GM21515 (cell line): ENCODE results near the gene C1orf21.
"Not testable (repeated sequence)": the region's sequence is repeated elsewhere in the genome, so short reads cannot be mapped to it uniquely, and the experiment has no call there.

Source experiments
- ATAC-seq: cut with Tn5 transposase; IDR thresholded peaks from one replicate; pipeline ENCODE4 v1.9.1; 2021; ENCODE audit not compliant: unreplicated experiment

The C1orf21 gene

DNA sequence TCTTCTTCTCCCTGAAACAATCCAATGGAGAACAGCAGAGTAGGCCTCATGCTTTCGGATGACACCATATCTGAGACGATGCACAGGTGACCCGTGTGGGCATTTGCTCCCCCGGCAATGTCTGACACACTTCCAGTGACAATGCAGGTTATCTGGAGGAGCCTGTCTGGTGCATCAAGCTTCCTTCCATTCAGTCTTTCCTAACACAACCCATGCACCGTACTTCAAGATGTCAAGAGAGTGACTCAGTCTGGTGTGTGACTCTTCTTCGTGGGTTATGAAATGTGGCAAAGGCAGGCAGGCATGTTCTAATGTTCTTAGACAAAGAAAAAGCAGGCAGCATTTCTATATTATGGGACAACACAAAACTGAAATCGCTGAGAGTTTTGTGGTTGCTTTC lies 208.8 kb downstream of the C1orf21 start:
- ATAC-seq: no peak

DNA sequence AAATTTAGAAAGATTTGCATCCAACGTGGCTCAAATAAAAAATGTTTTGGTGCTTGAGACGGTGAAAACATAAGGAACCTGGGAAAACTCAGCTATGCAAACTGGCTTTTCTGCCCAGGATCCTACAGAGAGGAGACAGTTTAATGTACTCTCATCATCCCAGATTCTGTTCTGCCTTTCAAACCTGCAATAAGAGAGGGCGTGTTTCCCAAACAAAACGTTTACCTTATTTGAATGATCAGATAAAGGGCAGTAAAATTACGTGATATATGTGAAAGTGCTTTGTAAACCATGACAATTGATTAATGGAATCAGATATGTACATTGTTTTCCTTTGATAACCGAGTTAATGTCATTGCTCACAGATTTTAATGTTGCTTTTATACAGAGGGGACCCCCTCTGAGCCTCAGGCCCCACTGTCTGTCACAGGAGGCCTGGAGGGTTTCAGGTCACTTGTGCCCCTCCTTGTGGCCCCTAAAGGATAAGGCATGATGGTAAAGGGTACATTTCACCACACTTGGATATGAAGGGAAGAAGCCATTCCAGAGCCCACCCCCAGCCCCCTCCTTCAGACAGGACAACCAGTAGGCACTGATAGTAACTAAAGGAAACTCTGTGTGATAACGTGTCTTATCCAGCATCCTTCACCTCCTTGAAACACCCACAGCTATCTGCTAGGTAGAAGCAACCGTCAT lies 210.3 kb downstream of the C1orf21 start:
- no peak for ATAC-seq

DNA sequence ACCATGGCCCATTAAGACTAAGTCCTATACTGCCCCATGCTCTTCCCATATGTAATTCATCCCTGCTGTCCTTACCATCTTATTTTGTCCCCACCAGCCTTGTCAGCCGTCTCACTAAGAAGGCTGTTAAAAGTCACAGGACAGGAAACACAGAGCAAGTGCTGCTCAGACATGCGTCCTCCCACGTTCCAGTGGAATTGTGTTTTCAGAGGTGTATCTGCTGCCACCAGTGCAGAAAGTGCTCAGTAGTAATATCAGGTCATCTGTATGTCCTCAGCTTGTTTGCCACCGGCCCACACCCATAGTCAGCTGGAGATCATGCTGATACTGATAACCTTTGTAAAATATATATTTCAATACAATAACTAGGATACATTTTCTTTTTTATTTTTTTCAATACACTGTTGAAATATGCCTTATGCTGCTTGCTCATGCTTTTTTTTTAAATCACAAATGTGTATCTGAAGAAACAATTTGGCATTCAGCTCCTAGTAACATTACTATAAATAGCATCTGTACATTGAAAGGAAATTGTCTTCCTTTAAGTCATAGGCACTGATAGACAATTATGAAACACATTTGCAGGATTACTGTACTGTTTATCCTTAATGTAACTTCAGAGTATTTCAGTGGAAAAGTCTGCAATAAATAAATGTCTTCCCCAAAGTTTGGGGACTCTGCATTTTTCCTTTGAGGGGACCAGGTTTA lies 211.0 kb downstream of the C1orf21 start:
- no peak for ATAC-seq

DNA sequence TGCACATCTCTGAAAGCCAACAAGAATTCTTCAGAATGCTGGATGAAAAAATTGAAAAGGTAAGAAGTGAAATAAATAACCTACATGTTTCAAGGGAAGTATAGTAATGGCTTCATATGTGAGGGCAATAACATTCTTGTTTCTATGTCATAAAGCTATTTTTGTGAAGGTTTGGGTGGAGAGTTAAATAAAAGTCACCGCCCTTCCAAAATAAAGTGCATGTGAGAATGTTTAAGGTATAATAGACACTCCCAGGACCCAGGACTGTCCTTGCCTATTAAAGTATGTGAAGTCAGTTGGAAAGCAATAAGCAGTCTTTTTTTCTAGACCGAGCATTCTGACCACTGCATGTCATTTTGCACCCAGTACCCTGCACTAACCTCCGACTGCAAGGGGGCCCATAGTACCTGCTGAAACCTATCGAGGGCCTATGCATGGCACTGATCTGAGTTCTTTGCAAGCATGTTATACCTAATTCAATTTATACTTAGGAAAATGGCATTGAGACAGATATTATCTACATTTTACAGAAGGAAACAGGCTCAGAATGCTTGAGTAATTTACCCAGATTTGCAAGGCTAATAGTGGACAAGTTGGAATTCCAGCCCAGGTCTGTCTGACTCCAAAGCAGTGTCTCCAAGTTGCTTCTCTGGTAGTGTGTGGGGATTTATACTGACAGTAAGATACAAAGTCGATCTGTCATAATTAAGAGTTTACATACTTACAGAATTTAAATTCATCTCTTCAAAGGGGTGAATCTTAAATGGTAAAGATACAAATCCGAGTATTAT lies 211.8 kb downstream of the C1orf21 start:
- ATAC-seq: no peak

DNA sequence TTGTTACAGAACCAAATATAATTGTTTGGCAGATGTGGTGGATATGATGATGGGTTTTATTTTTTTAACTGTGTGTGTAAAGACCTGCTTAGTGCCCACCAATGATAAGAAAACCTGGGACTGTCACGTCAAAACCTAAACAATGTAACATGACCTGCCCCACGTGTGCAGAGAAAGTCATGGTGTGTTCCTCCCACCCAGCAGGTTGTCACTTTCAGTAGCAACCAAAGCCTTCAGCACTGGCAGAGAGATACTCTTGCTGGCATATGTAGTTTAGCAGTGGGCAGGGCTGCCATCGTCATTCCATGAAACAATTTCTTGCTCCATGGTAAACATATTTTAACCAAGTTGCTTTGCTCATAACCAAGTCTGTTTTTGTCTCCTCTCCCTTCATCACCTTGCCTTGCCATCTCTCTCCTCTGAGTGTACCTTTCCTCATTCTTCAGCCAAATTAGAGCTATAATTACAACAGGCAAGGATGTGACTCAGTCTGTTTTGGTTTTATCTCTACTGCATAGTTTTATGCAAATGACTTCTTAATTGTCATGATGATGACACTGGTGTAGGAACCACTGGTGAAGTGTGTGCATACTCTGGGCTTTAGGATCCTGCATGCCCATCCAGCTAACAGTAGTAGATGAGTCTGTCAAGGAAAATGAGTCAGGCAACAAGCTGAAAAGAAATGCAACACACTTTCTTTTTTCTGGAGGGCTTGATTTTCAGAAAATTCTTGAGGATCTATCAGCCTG lies 217.5 kb downstream of the C1orf21 start:
- ATAC-seq: no peak

DNA sequence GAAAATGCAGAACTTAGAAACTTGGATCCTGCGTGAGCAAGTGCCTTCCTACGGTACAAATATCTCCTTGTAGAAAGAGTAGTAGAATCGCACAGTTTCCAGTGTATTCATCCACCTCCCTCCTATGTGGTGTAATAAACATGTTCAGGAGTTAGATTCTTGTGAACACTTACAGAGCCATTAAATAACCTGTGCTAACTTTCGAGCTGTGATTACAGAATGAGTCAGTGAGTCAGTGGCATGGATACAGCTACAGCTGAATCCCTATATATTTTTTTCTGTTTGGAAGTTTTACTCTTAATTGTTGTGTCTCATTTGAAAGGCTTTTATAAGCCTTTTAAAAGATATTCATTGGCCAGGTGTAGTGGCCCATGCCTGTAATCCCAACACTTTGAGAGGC lies 219.1 kb downstream of the C1orf21 start:
- no peak for ATAC-seq

DNA sequence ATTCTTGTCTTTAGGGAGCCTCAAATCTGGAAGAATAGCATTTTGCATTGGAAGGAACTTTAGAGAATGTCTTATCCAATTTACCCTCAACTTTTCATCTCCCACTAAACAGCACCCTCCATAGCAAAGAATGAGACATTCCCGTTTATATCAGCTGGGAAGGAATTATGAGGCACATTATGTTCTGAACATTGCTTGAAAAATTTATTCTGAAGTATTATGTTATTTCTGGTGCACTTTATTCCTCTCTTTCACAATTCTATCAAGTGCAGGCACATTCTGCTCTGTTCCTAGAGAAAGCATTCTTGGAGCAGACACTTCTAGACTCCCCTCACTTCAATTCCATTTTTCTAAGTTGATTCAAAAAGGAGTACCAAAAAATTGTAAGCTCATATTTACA lies 220.0 kb downstream of the C1orf21 start:
- no peak for ATAC-seq

DNA sequence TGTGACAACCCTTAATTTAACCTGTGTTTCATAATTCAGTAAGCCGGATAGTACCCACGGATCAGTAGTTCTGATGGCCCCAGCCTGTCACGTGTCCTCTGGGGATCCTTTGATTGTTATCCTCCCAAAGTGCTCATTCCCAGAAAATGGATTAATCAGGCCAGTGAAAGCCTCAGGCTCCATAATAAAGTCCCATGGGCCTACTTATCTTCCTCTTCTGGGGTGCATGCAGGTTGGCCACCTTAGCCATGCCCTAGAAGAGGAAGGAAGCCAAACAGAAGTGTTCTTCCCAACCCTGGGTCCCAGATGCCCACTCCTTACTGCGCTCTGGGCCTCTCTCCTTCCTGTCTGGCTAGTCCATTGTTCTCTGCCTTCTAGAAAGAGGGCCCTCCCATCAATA lies 221.8 kb downstream of the C1orf21 start:
- ATAC-seq: no peak

DNA sequence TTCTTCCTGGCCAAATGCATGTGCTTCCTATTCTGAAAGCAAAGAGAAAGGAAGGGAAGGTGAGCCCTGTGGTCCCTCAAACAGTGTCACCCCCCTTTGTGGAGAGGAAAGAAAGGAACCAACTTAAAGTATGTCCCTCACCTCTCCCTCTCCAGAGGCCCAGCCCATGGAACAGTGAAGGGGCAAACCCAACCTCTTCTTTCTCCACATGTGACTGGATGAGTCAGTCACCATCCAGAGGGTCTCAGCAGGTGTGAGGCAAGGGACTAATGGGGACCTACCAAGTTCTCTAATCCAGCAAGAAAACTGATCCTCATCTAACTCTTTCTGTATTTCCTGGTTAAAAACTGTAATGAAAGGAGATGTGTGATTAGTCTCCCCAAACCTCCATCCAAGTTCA lies 222.2 kb downstream of the C1orf21 start:
- ATAC-seq: no peak

DNA sequence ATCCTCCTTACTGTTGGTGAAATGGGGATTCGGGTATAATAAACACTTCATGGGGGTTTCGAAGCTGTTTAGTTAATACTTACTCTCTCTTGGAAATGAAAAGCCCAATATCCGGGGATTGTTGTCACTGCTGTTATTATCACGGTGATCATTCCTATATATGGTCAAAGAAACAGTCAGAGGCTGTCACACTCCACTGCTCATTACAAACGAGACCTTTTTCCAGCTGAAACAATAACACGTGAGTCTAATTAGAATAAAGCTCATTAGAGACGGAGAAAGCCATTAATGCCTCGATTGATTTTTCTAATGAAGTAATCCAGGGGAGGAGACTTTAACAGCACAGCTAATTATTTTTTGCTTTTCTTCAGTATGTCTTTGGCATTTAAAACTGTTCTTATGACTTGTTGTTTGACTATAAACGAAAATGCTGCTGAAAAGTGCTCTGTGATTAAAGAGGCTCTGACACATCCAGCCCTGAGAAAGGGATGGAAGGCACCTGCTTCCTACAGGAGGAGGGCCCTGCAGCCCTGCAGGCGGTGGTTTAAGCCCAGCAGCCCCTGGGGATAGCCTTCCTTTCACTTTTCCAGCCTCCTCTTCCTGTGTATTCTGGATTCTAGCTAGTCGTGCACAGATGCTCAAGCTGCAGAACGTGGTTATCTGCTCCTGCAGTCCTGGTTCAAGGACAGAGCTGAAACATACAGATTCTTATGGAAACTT lies 224.2 kb downstream of the C1orf21 start:
- ATAC-seq: no peak

DNA sequence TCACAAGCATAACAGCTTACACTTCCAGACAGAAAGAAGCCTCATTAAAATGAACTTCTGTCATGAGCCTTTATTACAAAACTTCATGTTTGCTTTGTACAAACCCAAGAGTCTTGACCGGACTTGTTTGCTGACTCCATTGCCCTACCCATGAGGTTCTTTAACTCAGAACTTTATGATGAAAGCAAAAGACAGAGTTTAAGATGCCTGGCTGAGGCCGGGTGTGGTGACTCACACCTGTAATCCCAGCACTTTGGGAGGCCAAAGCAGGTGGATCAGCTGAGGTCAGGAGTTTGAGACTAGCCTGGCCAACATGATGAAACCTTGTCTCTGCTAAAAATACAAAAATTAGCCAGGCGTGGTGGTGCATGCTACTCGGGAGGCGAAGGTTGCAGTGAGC lies 225.4 kb downstream of the C1orf21 start:
- not testable (repeated sequence) for ATAC-seq

DNA sequence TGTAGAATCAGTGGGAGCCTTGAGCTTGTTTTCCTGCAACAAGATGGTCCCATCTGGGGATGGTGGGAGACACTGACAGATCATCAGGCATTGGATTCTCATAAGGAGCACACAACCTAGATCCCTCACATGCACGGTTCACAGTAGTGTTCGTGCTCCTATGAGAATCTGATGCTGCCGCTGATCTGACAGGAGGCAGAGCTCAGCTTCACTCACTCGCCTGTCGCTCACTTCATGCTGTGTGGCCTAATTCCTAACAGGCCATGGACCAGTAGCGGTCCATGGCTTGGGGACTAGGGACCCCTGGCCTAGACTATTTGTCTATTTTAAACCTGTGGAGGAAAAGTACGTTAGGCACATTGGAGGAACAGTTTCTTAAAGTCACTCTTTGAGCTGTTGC lies 227.8 kb downstream of the C1orf21 start:
- no peak for ATAC-seq

DNA sequence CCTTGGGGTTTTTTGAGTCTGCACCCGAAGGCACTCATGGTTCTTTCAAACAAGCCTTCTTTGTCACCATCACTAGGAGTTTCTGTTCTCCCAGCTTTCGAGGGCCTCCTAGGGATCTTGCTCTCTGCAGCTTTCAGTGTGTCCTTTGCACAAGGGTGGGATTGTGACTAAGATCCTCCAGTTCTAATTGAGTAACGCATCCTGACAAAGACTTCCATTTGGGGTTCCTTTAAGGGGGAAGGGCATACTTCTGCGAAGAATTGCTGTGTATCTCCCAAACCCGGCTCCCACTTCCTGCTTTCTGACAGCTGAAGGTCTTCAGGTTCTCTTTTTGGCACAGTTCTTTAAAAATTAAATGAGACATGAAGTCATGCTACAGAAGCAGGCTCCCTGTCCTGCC lies 228.5 kb downstream of the C1orf21 start:
- ATAC-seq: no peak

DNA sequence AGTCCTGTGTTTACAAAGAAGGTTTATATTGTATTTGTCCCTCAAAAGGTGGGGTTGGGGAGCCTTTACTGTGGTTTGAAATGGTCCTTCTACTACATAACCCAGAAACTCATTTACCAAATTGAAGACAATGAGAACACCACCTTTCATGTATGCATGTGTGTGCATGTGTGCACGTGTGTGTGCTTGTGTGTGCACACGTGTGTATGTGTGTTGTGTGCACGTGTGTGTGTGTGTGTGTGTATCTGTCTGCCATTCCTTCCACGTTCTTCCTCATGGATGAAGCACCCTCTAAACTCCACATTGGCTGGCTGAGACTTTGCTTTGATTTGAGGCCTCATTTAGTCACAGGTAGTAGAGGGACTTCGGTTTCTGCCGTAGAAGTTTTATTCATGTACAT lies 229.7 kb downstream of the C1orf21 start:
- no peak for ATAC-seq

DNA sequence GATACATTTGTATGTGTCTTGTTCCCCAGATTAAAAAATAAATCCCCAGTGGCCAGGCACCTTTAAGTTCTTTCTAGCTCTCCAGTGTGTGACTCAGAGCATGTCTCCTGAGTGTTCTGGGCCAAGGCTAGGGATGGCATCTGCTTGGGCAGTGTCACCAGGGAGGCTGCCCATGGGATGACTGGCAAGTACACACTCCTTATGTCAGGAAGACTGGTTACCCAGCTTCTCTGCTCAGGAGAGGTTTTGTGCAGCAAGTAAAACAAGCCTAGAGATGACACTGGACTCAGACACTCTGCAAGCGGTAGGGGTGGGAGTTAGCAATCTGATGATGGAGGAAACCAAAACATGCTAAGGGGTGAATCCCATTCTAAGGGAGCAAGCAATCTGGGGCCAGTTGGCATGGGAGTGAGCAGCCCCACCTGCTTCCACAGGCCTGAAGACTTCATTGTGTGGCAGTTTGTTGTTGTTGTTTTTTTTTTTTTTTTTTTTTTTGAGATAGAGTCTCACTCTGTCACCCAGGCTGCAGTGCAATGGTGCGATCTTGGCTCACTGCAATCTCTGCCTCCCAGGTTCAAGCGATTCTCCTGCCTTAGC lies 230.7 kb downstream of the C1orf21 start:
- ATAC-seq: no peak

DNA sequence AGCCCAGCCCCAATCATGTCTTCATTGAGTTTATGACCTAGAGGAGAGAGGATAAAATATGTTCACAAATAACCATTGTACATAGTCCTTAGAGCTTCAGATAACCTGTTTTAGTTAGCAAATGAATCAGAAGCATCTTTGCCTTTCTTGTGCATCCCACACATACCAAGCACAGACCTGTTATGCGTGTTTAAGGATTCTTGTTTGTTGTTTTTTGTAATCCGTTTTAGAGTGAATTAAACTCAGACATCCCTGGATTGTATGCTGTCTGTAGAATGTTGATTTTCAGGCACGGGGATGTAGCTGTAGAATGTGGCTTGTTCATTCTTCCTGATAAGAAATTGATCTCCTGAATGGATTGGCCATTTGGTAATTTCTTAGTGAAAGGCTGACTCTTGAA lies 232.0 kb downstream of the C1orf21 start:
- ATAC-seq: no peak

DNA sequence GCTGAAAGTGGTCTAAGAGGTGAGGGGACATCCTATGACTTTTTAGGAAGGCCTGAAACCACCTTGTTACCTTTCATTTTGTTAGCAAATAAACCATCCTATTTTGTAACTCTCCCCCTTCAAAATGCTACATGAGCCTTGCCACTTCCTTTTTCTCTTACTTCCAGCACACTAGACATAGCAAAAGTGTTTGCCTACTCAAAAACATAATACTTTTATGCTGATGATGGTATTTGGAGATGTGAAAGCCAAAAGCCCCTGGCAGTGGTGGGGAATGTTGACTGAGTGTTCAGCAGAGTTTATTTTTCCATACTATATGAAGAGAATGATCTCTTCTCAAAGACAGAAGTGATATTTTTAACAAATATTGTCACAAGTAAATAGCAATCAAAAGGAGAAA lies 233.6 kb downstream of the C1orf21 start:
- no peak for ATAC-seq

DNA sequence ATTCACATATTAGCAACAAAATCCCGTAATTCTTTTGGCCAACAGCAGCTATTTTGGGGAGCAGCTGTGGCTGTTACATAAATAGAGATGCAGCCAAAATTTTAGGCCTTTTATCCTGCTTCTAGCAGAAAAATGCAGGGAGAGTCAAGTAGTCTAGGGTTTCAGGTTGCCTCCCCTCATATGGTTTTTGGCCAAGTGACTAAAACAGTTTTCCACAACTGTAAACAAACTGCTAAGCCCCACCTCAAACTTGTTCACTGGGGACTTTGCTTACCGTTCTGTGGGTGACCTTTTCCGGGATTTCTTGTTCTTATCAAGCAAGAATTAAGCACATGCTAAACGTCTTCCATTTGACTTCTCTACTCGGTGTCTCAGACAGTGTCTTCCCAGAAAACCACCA lies 234.4 kb downstream of the C1orf21 start:
- no peak for ATAC-seq

DNA sequence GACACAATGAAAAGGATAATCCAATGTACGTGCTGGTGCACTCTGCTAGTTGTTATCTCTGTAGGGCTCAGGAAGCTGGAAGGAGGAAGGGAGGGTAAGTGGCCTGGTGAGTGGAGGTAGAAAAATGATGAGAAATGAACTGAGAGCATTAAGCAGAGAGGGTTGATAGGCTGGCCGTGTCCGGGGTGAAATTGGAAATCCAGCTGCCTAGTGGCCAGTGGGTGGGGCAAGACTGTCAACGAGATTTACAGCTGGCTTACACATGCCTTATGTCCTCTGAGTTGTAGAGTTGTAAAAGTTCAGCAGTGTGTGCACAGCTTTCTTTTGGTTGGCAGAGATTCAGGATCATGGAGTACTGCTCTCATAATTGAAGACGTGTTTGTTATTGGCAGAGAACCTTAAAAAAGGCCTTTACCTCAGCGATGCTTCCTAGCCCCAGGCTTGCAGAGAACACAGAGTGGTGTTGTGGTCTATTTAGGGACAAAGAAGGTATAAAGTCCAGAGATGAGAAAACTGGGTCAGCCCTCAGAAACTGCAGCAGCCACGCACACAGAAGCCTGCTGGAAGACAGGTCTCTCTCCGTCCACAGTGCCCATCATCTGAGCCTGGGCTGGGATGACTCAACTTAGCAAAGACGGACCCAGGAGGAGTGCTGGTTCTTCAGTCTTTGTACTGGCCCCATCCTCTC lies 235.5 kb downstream of the C1orf21 start:
- no peak for ATAC-seq

DNA sequence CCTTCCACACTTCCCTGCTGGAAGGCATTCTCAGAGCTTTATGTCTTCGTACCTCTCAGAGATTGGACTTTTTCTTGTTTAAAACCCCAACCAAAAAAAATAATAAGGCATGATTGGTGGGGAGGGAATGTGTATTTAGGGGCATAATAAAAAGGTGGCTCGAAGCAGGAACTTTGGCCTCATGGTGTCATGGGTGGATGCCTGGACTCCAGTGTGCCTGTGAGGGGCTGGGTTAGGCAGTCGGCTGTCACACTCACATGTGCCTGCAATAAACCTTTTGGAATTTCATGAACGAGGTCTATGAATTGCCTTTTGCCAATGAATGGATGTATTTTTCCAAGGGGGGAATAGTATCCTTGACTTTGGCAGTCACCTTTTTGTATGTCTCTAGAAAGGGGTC lies 236.6 kb downstream of the C1orf21 start:
- no peak for ATAC-seq
